Karpas-422 (cell line): ENCODE measurements around the gene USP35. TPM values are rescaled to one million over a fixed set of nuclear protein-coding genes. Genes with fewer than 3 reads are reported as not detected.

ENCODE experiments used
- DNase-seq: peaks from one replicate; pipeline ENCODE4 v3.0.0-alpha.2; 2015
- H2AFZ ChIP-seq: fragments of 200-600 bp; sonication (generic); 2 replicates; pipeline ENCODE4 v1.6.1; 2014; ENCODE audit warnings: antibody characterized with exemption, low read length, mixed read lengths
- H3K27ac ChIP-seq: fragments of 200-600 bp; sonication (generic); 2 replicates; pipeline ENCODE4 v1.5.1; 2014; ENCODE audit warnings: mild to moderate bottlenecking, low read length, moderate library complexity
- H3K27me3 ChIP-seq: fragments of 200-600 bp; sonication (generic); 2 replicates; pipeline ENCODE4 v1.6.1; 2014; ENCODE audit warnings: low read length, mixed read lengths
- H3K36me3 ChIP-seq: fragments of 200-600 bp; sonication (generic); 2 replicates; pipeline ENCODE4 v1.6.1; 2014; ENCODE audit warnings: low read length, mixed read lengths; ENCODE audit not compliant: insufficient read depth
- H3K4me1 ChIP-seq: fragments of 200-600 bp; sonication (generic); 2 replicates; pipeline ENCODE4 v1.6.1; 2014; ENCODE audit warnings: mild to moderate bottlenecking, low read length, mixed read lengths
- H3K4me2 ChIP-seq: fragments of 200-600 bp; sonication (generic); 2 replicates; pipeline ENCODE4 v1.6.1; 2014; ENCODE audit warnings: low read length, low read depth, mild to moderate bottlenecking; ENCODE audit not compliant: poor library complexity, severe bottlenecking
- H3K4me3 ChIP-seq: fragments of 200-600 bp; sonication (generic); 2 replicates; pipeline ENCODE4 v1.5.1; 2014; ENCODE audit warnings: mild to moderate bottlenecking, antibody characterized with exemption, low read length, mixed read lengths
- H3K79me2 ChIP-seq: fragments of 200-600 bp; sonication (generic); 2 replicates; pipeline ENCODE4 v1.6.1; 2014; ENCODE audit warnings: mild to moderate bottlenecking, low read length, mixed read lengths
- H3K9ac ChIP-seq: fragments of 200-600 bp; sonication (generic); 2 replicates; pipeline ENCODE4 v1.6.0; 2014; ENCODE audit warnings: low read length
- H3K9me2 ChIP-seq: fragments of 200-600 bp; sonication (generic), shearing (Covaris generic); replicated peaks from 2 replicates; pipeline ENCODE4 v1.6.0; 2014; ENCODE audit warnings: mild to moderate bottlenecking, low read length, moderate library complexity; ENCODE audit not compliant: insufficient read depth
- H3K9me3 ChIP-seq: fragments of 300-700, 200-600 bp; sonication (generic); 2 replicates; pipeline ENCODE4 v1.6.1; 2014; ENCODE audit warnings: low read length, mixed read lengths
- H4K20me1 ChIP-seq: fragments of 200-600 bp; sonication (generic); 2 replicates; pipeline ENCODE4 v1.6.1; 2014; ENCODE audit warnings: mild to moderate bottlenecking, antibody characterized with exemption, low read length, low read depth; ENCODE audit not compliant: insufficient read depth
- total RNA-seq: library from RNA; depleted of rRNA; stranded (reverse); fragments of >200 nt; shearing (Covaris generic); gene quantifications from 2 replicates; pipeline ENCODE4 v1.2.3, GENCODE V29; 2014; ENCODE audit warnings: low replicate concordance

The USP35 gene
- total RNA-seq, 1 experiment from 2014 or later = 1.7 TPM

- DNase-seq = no peak
- H3K4me3 ChIP-seq = no peak overlapping the region
- no peaks in the 10 kb centered on the region for H3K36me3 ChIP-seq
- H3K4me2 ChIP-seq = no peak overlapping the region
- H3K9me2 ChIP-seq = no peaks in the 10 kb centered on the region
- no peaks in the 10 kb centered on the region for H4K20me1 ChIP-seq
- no peak overlapping the region for H3K9ac ChIP-seq
- no peak overlapping the region for H3K27ac ChIP-seq
- no peaks in the 10 kb centered on the region for H3K27me3 ChIP-seq
- no peak overlapping the region for H2AFZ ChIP-seq
- H3K9me3 ChIP-seq = no peaks in the 10 kb centered on the region
- no peaks in the 10 kb centered on the region for H3K79me2 ChIP-seq
- no peaks in the 10 kb centered on the region for H3K4me1 ChIP-seq
These were observed 62.5 kb downstream of the USP35 start for GRCh38 chr11:78251083-78251775.

- Histone ChIP-seq H3K27me3 (no peaks in the 10 kb centered on the region), H3K4me3 (no peak overlapping the region), H4K20me1 (no peaks in the 10 kb centered on the region), H3K9ac (no peak overlapping the region), H3K4me2 (no peak overlapping the region), H3K9me3 (no peaks in the 10 kb centered on the region), H3K9me2 (no peaks in the 10 kb centered on the region), H3K79me2 (no peaks in the 10 kb centered on the region), H3K27ac (no peak overlapping the region), H3K4me1 (no peaks in the 10 kb centered on the region), H3K36me3 (no peaks in the 10 kb centered on the region), H2AFZ (no peak overlapping the region)
- DNase-seq = no peak
These were observed 65.1 kb downstream of the USP35 start for GRCh38 chr11:78253797-78254196.

- Histone ChIP-seq H3K36me3 (no peaks in the 10 kb centered on the region), H3K4me3 (no peak overlapping the region), H3K27me3 (no peaks in the 10 kb centered on the region), H3K9me3 (no peaks in the 10 kb centered on the region), H3K9me2 (no peaks in the 10 kb centered on the region), H3K27ac (no peak overlapping the region), H3K79me2 (no peaks in the 10 kb centered on the region), H4K20me1 (no peaks in the 10 kb centered on the region), H3K4me2 (no peak overlapping the region), H3K9ac (no peak overlapping the region), H3K4me1 (no peaks in the 10 kb centered on the region), H2AFZ (no peak overlapping the region)
- no peak for DNase-seq
These were observed 65.5 kb downstream of the USP35 start for GRCh38 chr11:78254268-78254667.

- no peaks in the 10 kb centered on the region for H3K36me3 ChIP-seq
- H4K20me1 ChIP-seq = no peaks in the 10 kb centered on the region
- no peaks in the 10 kb centered on the region for H3K79me2 ChIP-seq
- no peaks in the 10 kb centered on the region for H3K27me3 ChIP-seq
- no peaks in the 10 kb centered on the region for H3K4me1 ChIP-seq
- no peak overlapping the region for H3K4me3 ChIP-seq
- no peaks in the 10 kb centered on the region for H3K9me3 ChIP-seq
- H3K4me2 ChIP-seq = no peak overlapping the region
- DNase-seq = no peak
- no peak overlapping the region for H2AFZ ChIP-seq
- no peaks in the 10 kb centered on the region for H3K9me2 ChIP-seq
- H3K9ac ChIP-seq = no peak overlapping the region
- H3K27ac ChIP-seq = no peak overlapping the region
These were observed 67.2 kb downstream of the USP35 start for GRCh38 chr11:78255919-78256318.

- no peaks in the 10 kb centered on the region for H3K36me3 ChIP-seq
- DNase-seq = no peak
- no peak overlapping the region for H3K4me2 ChIP-seq
- H3K9me3 ChIP-seq = no peaks in the 10 kb centered on the region
- H4K20me1 ChIP-seq = no peaks in the 10 kb centered on the region
- H3K4me1 ChIP-seq = no peaks in the 10 kb centered on the region
- no peaks in the 10 kb centered on the region for H3K27me3 ChIP-seq
- H3K27ac ChIP-seq = no peak overlapping the region
- H3K4me3 ChIP-seq = no peak overlapping the region
- no peak overlapping the region for H3K9ac ChIP-seq
- H2AFZ ChIP-seq = no peak overlapping the region
- H3K9me2 ChIP-seq = no peaks in the 10 kb centered on the region
- no peaks in the 10 kb centered on the region for H3K79me2 ChIP-seq
These were observed 68.2 kb downstream of the USP35 start for GRCh38 chr11:78256962-78257361.

- Histone ChIP-seq H3K9ac (no peak overlapping the region), H3K79me2 (no peaks in the 10 kb centered on the region), H2AFZ (no peak overlapping the region), H3K36me3 (no peaks in the 10 kb centered on the region), H3K4me2 (no peak overlapping the region), H3K9me2 (no peaks in the 10 kb centered on the region), H4K20me1 (no peaks in the 10 kb centered on the region), H3K9me3 (no peaks in the 10 kb centered on the region), H3K27ac (no peak overlapping the region), H3K4me3 (no peak overlapping the region), H3K4me1 (no peaks in the 10 kb centered on the region), H3K27me3 (no peaks in the 10 kb centered on the region)
- DNase-seq = no peak
These were observed 68.9 kb downstream of the USP35 start for GRCh38 chr11:78257654-78258053.

GRCh38 chr11:78259777-78260487, 71.2 kb downstream of the USP35 start:
- Histone ChIP-seq H3K9ac (no peak overlapping the region), H3K27ac (no peak overlapping the region), H3K4me2 (no peak overlapping the region), H3K9me2 (no peaks in the 10 kb centered on the region), H3K36me3 (no peaks in the 10 kb centered on the region), H2AFZ (no peak overlapping the region), H3K79me2 (no peaks in the 10 kb centered on the region), H4K20me1 (no peaks in the 10 kb centered on the region), H3K4me1 (no peaks in the 10 kb centered on the region), H3K9me3 (no peaks in the 10 kb centered on the region), H3K4me3 (no peak overlapping the region), H3K27me3 (no peaks in the 10 kb centered on the region)
- DNase-seq = no peak

- DNase-seq = no peak
- H3K79me2 ChIP-seq = no peaks in the 10 kb centered on the region
- H3K9ac ChIP-seq = no peak overlapping the region
- H3K9me2 ChIP-seq = no peaks in the 10 kb centered on the region
- H3K4me2 ChIP-seq = no peak overlapping the region
- H3K27ac ChIP-seq = no peak overlapping the region
- H3K4me1 ChIP-seq = no peaks in the 10 kb centered on the region
- no peak overlapping the region for H2AFZ ChIP-seq
- H4K20me1 ChIP-seq = no peaks in the 10 kb centered on the region
- H3K27me3 ChIP-seq = no peaks in the 10 kb centered on the region
- H3K36me3 ChIP-seq = no peaks in the 10 kb centered on the region
- H3K4me3 ChIP-seq = no peak overlapping the region
- no peaks in the 10 kb centered on the region for H3K9me3 ChIP-seq
These were observed 72.6 kb downstream of the USP35 start for GRCh38 chr11:78261367-78261766.
